VCaP (cell line): ENCODE data around the gene PCSK6.

ENCODE experiments used
- H3K27ac ChIP-seq: fragments of 450-650 bp; 2 replicates; pipeline ENCODE4 v1.5.1; 2017
- TF ChIP-seq, protein P1 (sequence below): fragments of 450-650 bp; conservative IDR thresholded peaks from 2 replicates; pipeline ENCODE4 v1.5.1; 2017; ENCODE audit warnings: mild to moderate bottlenecking, moderate library complexity

PCSK6 gene

DNA sequence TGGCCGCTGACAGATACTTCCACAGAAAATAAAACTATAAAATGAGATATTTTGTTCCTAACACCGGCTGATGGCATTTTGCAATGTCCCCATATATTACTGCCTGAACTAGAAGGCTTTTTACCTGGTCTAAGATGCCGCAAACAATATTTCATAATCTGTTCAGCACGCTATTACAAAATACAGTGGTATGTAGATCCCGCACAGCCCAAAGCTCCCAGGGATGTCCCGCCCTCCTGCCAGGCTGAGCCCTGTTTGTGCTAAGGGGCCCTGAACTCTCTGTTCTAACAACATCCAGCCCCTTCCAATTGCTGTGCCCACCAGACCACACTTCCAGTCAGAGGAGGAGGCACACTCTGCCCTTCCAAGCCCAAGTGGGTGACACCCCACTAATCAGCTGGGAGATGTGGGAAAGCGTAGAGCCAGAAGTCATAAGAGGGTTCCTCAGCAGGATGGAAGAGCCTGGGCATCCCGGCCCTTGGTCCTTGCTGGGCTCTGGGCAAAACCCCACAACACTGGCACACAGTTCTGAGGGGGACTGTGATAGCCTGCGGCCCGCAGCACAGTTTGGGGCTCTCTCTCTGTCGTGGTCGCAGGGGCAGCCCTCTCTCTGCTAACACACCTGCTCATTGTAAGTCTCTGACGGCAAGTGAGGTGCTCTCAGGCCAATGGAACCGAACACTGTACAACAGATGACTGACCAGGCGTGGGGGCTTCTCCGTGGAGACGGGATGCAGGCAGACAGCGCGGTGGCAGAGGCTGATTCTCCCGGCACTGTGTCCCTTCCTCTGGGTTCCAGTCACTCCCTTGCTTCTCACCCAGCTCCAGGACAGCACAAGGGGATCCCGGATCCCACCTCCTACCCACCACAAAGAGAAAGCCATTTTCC, 55.2 kb downstream of the PCSK6 start:
- TF ChIP-seq, protein P1, sequence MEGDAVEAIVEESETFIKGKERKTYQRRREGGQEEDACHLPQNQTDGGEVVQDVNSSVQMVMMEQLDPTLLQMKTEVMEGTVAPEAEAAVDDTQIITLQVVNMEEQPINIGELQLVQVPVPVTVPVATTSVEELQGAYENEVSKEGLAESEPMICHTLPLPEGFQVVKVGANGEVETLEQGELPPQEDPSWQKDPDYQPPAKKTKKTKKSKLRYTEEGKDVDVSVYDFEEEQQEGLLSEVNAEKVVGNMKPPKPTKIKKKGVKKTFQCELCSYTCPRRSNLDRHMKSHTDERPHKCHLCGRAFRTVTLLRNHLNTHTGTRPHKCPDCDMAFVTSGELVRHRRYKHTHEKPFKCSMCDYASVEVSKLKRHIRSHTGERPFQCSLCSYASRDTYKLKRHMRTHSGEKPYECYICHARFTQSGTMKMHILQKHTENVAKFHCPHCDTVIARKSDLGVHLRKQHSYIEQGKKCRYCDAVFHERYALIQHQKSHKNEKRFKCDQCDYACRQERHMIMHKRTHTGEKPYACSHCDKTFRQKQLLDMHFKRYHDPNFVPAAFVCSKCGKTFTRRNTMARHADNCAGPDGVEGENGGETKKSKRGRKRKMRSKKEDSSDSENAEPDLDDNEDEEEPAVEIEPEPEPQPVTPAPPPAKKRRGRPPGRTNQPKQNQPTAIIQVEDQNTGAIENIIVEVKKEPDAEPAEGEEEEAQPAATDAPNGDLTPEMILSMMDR, result no peak
- no peak overlapping the region for H3K27ac ChIP-seq

DNA sequence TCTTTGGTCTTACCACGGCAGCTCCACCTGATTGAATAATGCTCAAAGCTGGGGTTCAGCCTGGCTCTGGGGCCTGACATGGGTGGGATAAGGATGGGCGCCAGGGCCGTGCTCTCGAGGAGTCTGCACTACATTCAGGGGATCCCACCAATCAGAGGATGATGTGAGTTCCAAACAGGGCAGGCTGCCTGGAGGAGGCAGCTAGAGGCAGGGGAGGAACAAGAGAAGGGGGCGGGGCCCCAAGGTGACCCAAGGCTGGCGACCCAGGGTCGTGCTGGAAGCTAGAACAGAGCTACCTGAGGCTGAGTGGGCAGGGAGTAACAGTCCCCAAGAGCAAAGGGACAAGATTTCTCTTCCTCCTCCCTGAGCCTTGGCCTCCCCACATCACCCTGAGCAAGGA, 56.1 kb downstream of the PCSK6 start:
- peak overlapping the region; percentile 6; the same call in 1 of the 2 replicates for H3K27ac ChIP-seq
- TF ChIP-seq, protein P1, result no peak

DNA sequence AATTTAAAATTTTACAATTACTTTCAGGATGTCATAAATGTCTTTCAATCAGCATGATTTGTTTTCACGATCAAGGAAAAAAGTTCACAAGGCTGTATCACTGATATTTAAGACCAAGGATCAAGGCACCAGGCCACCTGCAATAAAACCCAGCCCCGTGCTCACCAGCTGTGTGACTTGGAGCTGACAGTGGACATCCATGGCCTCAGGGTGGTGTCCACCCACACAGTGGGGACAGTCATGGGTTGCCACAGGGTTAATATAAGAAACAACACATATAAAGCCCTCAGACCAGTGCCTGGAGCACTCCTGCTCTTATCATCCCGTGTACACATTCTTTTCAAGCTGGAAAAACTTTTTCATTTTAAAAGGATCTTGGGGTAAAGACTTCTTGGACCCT, 56.5 kb downstream of the PCSK6 start:
- H3K27ac ChIP-seq, result peak overlapping the region; percentile 6; the same call in 1 of the 2 replicates
- TF ChIP-seq, protein P1, result no peak; the same call in 1 of the 2 replicates

DNA sequence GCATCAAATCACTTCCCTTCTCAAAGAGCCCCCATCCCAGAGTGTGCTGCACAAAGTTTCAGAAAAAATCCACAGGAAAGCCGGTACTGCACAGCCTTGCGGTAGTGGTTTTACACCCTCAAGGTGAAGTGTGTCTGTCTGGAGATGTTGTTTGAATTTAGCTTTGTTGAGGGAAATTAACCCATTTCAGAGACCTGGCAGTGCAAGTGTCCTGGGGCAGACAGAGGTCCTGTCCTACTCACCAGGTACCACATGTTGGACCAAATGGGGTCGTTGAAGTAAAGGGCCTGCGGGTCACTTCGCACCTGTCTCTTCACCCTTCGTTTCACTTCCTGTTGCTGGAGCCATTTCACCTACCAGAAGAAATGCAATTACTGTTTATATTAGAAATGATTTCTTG, 57.8 kb downstream of the PCSK6 start:
- no peak overlapping the region for H3K27ac ChIP-seq
- TF ChIP-seq, protein P1, result no peak

DNA sequence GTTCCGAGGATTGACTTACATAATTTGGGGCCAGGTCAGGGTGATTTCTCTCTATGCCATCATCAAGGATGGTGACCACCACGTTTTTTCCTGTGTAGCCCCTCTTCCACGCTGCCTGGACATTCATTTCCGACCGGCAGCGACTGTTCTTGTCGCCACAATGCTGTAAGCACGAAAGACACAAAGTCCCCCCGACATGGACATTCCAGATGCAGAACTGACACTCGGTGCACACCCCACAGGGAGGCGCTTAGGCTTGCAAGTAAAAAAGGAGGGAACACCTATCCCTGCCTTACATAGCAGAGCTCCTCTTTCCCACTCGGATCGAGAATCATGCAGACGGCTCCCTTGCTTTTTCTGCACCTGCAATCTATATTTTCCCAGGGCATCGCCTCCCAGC, 58.2 kb downstream of the PCSK6 start:
- TF ChIP-seq, protein P1, result no peak
- H3K27ac ChIP-seq, result no peak overlapping the region

DNA sequence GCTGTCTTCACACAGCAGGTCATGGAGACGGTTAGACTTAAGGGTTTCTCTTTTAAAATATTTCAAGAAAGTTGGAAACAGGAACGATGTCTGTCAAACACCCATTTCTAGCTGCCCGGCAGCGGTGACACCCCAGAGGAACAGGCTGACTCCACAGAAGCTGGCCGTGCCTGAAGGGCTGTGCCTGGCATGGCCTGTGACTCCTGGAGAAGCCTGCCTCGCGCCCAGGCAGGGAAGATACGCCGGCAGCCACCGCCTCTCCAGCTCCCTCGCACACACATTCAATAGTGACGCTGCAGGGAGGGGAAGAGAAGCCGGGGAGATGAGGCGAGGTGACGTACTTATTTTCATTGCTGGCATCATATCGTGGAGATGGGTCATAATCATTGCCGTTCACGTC, 59.9 kb downstream of the PCSK6 start:
- TF ChIP-seq, protein P1, result no peak
- no peak overlapping the region for H3K27ac ChIP-seq

DNA sequence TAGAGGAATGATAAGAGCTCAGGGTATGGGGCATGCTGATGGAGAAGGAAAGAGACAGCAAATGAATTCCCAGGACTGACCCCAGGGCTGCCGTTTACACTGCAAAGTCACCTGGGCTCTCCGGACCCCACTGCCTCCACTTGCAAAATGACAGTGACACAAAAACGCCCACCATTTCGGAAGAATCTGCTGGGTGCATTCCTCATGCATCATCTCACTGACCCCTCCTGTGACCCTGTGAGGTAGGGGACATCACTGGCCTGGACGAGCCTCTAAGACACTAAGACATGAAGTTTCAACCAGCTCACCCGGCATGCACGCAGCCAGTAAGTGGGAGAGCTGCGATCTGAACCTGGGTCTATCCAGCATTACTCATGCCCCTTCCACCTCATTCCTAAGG, 60.3 kb downstream of the PCSK6 start:
- TF ChIP-seq, protein P1, result no peak
- no peak overlapping the region for H3K27ac ChIP-seq
